NT2/D1 (cell line): ENCODE data around the gene RUNX1.

Experiments
- SUZ12 ChIP-seq: IDR thresholded peaks from 2 replicates; pipeline ENCODE4 v1.6.1; 2011; ENCODE audit not compliant: insufficient read length, insufficient read depth; ENCODE audit errors: extremely low read depth
- YY1 ChIP-seq: IDR thresholded peaks from 2 replicates; pipeline ENCODE4 v1.6.1; 2011; ENCODE audit not compliant: insufficient read length, insufficient read depth
- ZNF274 ChIP-seq: IDR thresholded peaks from 2 replicates; pipeline ENCODE4 v1.6.1; 2011; ENCODE audit warnings: mild to moderate bottlenecking, low read depth, low read length

DNA sequence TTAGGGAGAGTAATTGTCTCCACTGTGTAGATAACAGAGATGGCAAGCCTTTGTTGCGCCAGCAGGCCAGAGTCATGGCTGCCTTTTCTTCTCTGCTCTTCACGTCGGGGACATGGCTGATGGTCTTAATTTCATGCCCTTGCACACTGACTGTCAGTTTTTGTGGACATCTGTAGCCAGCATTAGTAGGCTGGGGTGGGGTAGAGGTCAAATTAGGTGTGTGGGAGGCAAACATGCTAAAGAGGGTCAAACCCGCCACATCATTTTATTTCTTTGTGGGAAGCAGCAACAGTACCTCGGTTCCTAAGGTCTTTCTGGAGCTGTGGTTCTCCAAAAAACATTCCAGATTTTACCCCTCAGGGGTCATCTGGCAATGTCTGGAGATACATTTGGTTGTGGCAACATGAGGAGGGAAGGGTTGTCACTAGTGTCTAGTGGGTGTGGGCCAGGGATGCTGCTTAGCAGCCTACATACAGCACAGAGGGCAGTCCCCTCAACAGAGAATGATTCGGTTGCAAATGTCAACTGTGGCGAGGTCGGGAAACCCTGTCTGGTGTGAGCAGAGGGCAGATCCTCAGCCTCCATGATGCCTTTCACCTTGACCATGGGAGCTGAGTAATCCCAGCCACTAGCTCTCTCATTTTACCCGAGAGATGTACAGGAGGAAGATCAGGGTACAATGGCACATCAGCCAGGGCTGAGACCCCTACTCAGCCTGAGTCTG, 14.7 kb downstream of the RUNX1 start:
- no peak for TF ChIP-seq SUZ12
- no peak for TF ChIP-seq ZNF274
- TF ChIP-seq YY1, result no peak
